Mesenchymal stem cell (in vitro differentiated cells and primary cell): Measurements from ENCODE around the gene HNRNPLL.
A peak's percentile ranks its signal among the peaks of the same experiment; 100 is the strongest.

Source experiments
- DNase-seq: peaks from one replicate; pipeline ENCODE4 v3.0.0-alpha.2; 2013
- H2AFZ ChIP-seq: one replicate; pipeline ENCODE4 v1.6.1; 2013; ENCODE audit warnings: low read depth, mild to moderate bottlenecking, control low read depth, inconsistent platforms, low read length, moderate library complexity
- H2AK5ac ChIP-seq: 2 replicates; pipeline ENCODE4 v1.6.1; 2013; ENCODE audit warnings: low read length, moderate library complexity, mild to moderate bottlenecking, inconsistent platforms; ENCODE audit not compliant: severe bottlenecking
- H2BK120ac ChIP-seq: one replicate; pipeline ENCODE4 v1.6.1; 2013; ENCODE audit warnings: low read depth, mild to moderate bottlenecking, inconsistent platforms, low read length, moderate library complexity
- H2BK12ac ChIP-seq, 2 experiments: one replicate each; pipeline ENCODE4 v1.6.1; 2013; ENCODE audit warnings: inconsistent platforms in 2 of 2, low read length in 2 of 2, mild to moderate bottlenecking in 2 of 2, moderate library complexity in 2 of 2, control low read depth in 1 of 2
- H2BK15ac ChIP-seq: one replicate; pipeline ENCODE4 v1.6.1; 2013; ENCODE audit warnings: mild to moderate bottlenecking, low read depth, inconsistent platforms; ENCODE audit not compliant: poor library complexity, severe bottlenecking
- H2BK5ac ChIP-seq: 2 replicates; pipeline ENCODE4 v1.6.1; 2013; ENCODE audit warnings: low read depth, mild to moderate bottlenecking, low read length, control low read depth, inconsistent platforms; ENCODE audit not compliant: poor library complexity, severe bottlenecking
- H3K14ac ChIP-seq, 2 experiments: one replicate each; pipeline ENCODE4 v1.6.1; 2013; ENCODE audit warnings: inconsistent platforms in 2 of 2, low read length in 2 of 2, control low read depth in 1 of 2, mild to moderate bottlenecking in 1 of 2, moderate library complexity in 1 of 2
- H3K18ac ChIP-seq, 2 experiments: one replicate each; pipeline ENCODE4 v1.6.1; 2013; ENCODE audit warnings: inconsistent platforms in 2 of 2, low read length in 2 of 2, control low read depth in 1 of 2, low read depth in 1 of 2, mild to moderate bottlenecking in 1 of 2
- H3K23ac ChIP-seq, 2 experiments: one replicate each; pipeline ENCODE4 v1.6.1; 2013; ENCODE audit warnings: inconsistent platforms in 2 of 2, low read length in 2 of 2, mild to moderate bottlenecking in 2 of 2, moderate library complexity in 2 of 2, control low read depth in 1 of 2
- H3K27ac ChIP-seq: 2 replicates; pipeline ENCODE4 v1.5.1; 2013; ENCODE audit warnings: mild to moderate bottlenecking, moderate library complexity, low read length, control low read depth, inconsistent platforms; ENCODE audit not compliant: poor library complexity, severe bottlenecking
- H3K27me3 ChIP-seq, 2 experiments: 2 replicates each; pipeline versions ENCODE4 v1.6.1 to v1.7.0; 2013; ENCODE audit warnings: low read length in 2 of 2, mild to moderate bottlenecking in 2 of 2, moderate library complexity in 2 of 2, control low read depth in 1 of 2, inconsistent platforms in 1 of 2; ENCODE audit not compliant: control insufficient read depth in 1 of 2, insufficient read depth in 1 of 2
- H3K36me3 ChIP-seq, 2 experiments: 2 replicates each; pipeline versions ENCODE4 v1.6.1 to v1.7.0; 2013; ENCODE audit warnings: low read length in 2 of 2, control low read depth in 1 of 2, inconsistent platforms in 1 of 2, low read depth in 1 of 2, mild to moderate bottlenecking in 1 of 2; ENCODE audit not compliant: insufficient read depth in 2 of 2, control insufficient read depth in 1 of 2
- H3K4ac ChIP-seq, 2 experiments: one replicate each; pipeline ENCODE4 v1.6.1; 2013; ENCODE audit warnings: inconsistent platforms in 2 of 2, low read length in 2 of 2, mild to moderate bottlenecking in 2 of 2, moderate library complexity in 2 of 2, control low read depth in 1 of 2, low read depth in 1 of 2
- H3K4me1 ChIP-seq: 2 replicates; pipeline ENCODE4 v1.6.1; 2013; ENCODE audit warnings: low read depth, low read length, control low read depth; ENCODE audit not compliant: control insufficient read depth, insufficient read depth
- H3K4me2 ChIP-seq: 2 replicates; pipeline ENCODE4 v1.6.1; 2013; ENCODE audit warnings: low read length, mild to moderate bottlenecking, inconsistent platforms; ENCODE audit not compliant: poor library complexity, severe bottlenecking
- H3K4me3 ChIP-seq, 2 experiments: 2 replicates each; pipeline versions ENCODE4 v1.5.1 to v1.7.0; 2013; ENCODE audit warnings: low read length in 2 of 2, mild to moderate bottlenecking in 2 of 2, control low read depth in 1 of 2, low read depth in 1 of 2; ENCODE audit not compliant: insufficient read depth in 1 of 2
- H3K79me1 ChIP-seq: replicated peaks from 2 replicates; pipeline ENCODE4 v1.6.1; 2013; ENCODE audit warnings: mild to moderate bottlenecking, control low read depth, low read length, inconsistent platforms; ENCODE audit not compliant: poor library complexity, severe bottlenecking
- H3K9ac ChIP-seq: 2 replicates; pipeline ENCODE4 v1.7.0; 2013; ENCODE audit warnings: mild to moderate bottlenecking, low read length, moderate library complexity
- H3K9me3 ChIP-seq: 2 replicates; pipeline ENCODE4 v1.7.0; 2013; ENCODE audit warnings: mild to moderate bottlenecking, low read length; ENCODE audit not compliant: control insufficient read depth
- H4K8ac ChIP-seq: one replicate; pipeline ENCODE4 v1.6.1; 2013; ENCODE audit warnings: inconsistent platforms, mild to moderate bottlenecking, low read length, moderate library complexity
- H4K91ac ChIP-seq: one replicate; pipeline ENCODE4 v1.6.1; 2013; ENCODE audit warnings: mild to moderate bottlenecking, low read length, inconsistent platforms
- WGBS: methylation state at CpG from one replicate; pipeline ENCODE4 v1.1.7; 2013; ENCODE audit warnings: mixed read lengths; 5-methylcytosine and 5-hydroxymethylcytosine counted together

HNRNPLL gene

GRCh38 chr2:38551171-38551570, 51.6 kb downstream of the HNRNPLL start:
- no peaks in the 10 kb centered on the region for H3K27me3 ChIP-seq
- 100% methylated on average over 1 of the region's 3 CpGs for whole genome bisulfite sequencing

GRCh38 chr2:38549851-38550250, 52.9 kb downstream of the HNRNPLL start:
- H2BK15ac ChIP-seq = no peak overlapping the region
- no peak overlapping the region for H4K8ac ChIP-seq
- no peak overlapping the region for H3K4me2 ChIP-seq
- H2AK5ac ChIP-seq = no peak overlapping the region
- peaks cover 5 to 30% of the 10 kb centered on the region in 2 experiments for H3K36me3 ChIP-seq
- no peaks in the 10 kb centered on the region for H3K9me3 ChIP-seq
- no peak overlapping the region for H2AFZ ChIP-seq
- peaks cover 2% of the 10 kb centered on the region for H3K79me1 ChIP-seq
- H3K4ac ChIP-seq = no peak overlapping the region
- H3K14ac ChIP-seq = no peak overlapping the region
- no peak overlapping the region for H4K91ac ChIP-seq
- H3K27ac ChIP-seq = no peak overlapping the region
- H2BK120ac ChIP-seq = no peak overlapping the region
- no peaks in the 10 kb centered on the region for H3K4me1 ChIP-seq
- H3K27me3 ChIP-seq = no peaks in the 10 kb centered on the region
- H2BK5ac ChIP-seq = no peak overlapping the region
- 95% methylated on average over 4 of the region's 4 CpGs for WGBS
- no peak overlapping the region for H3K9ac ChIP-seq
- H3K4me3 ChIP-seq = no peak overlapping the region
- no peak overlapping the region for H3K18ac ChIP-seq
- no peak for DNase-seq
- H2BK12ac ChIP-seq = no peak overlapping the region
- no peak overlapping the region for H3K23ac ChIP-seq

More at GRCh38 chr2:38551171-38551570, 51.6 kb downstream of the HNRNPLL start:
- Histone ChIP-seq H3K18ac (no peak overlapping the region), H3K79me1 (peaks cover 3% of the 10 kb centered on the region), H3K14ac (no peak overlapping the region), H2BK5ac (no peak overlapping the region), H3K36me3 (peaks cover 5 to 37% of the 10 kb centered on the region in 2 experiments), H2BK12ac (no peak overlapping the region), H2AFZ (no peak overlapping the region), H3K4me1 (no peaks in the 10 kb centered on the region), H3K9me3 (no peaks in the 10 kb centered on the region), H3K4me3 (no peak overlapping the region), H3K4me2 (no peak overlapping the region), H2BK15ac (no peak overlapping the region), H3K4ac (no peak overlapping the region), H4K8ac (no peak overlapping the region), H3K23ac (no peak overlapping the region), H2AK5ac (no peak overlapping the region), H3K9ac (no peak overlapping the region), H3K27ac (no peak overlapping the region), H2BK120ac (no peak overlapping the region), H4K91ac (no peak overlapping the region)
- no peak for DNase-seq

- Histone ChIP-seq H4K91ac (no peak overlapping the region), H2AFZ (no peak overlapping the region), H3K27ac (no peak overlapping the region), H3K36me3 (peaks cover 5 to 25% of the 10 kb centered on the region in 2 experiments), H3K4me3 (no peak overlapping the region), H4K8ac (no peak overlapping the region), H3K27me3 (no peaks in the 10 kb centered on the region), H3K9me3 (no peaks in the 10 kb centered on the region), H2BK5ac (no peak overlapping the region), H3K9ac (no peak overlapping the region), H2BK15ac (no peak overlapping the region), H3K79me1 (peaks cover 2% of the 10 kb centered on the region), H3K4ac (no peak overlapping the region), H2BK12ac (no peak overlapping the region), H3K14ac (no peak overlapping the region), H3K4me1 (no peaks in the 10 kb centered on the region), H2BK120ac (no peak overlapping the region), H3K4me2 (peak overlapping the region; percentile 16), H3K18ac (no peak overlapping the region), H3K23ac (no peak overlapping the region), H2AK5ac (no peak overlapping the region)
- DNase-seq = no peak
- 95% methylated on average over 4 of the region's 7 CpGs for WGBS
Observed at GRCh38 chr2:38549071-38549704, 53.5 kb downstream of the HNRNPLL start.

GRCh38 chr2:38547791-38548190, 54.9 kb downstream of the HNRNPLL start:
- no peak overlapping the region for H3K4ac ChIP-seq
- H2BK120ac ChIP-seq = no peak overlapping the region
- H2BK15ac ChIP-seq = no peak overlapping the region
- H3K23ac ChIP-seq = no peak overlapping the region
- H3K27ac ChIP-seq = no peak overlapping the region
- no peaks in the 10 kb centered on the region for H3K9me3 ChIP-seq
- H3K18ac ChIP-seq = no peak overlapping the region
- peaks cover 0 to 19% of the 10 kb centered on the region in 2 experiments for H3K36me3 ChIP-seq
- WGBS = no CpG with 5 or more reads among the region's 1 CpG
- no peaks in the 10 kb centered on the region for H3K79me1 ChIP-seq
- no peaks in the 10 kb centered on the region for H3K4me1 ChIP-seq
- no peak overlapping the region for H3K9ac ChIP-seq
- no peaks in the 10 kb centered on the region for H3K27me3 ChIP-seq
- H2AK5ac ChIP-seq = no peak overlapping the region
- H4K8ac ChIP-seq = no peak overlapping the region
- no peak overlapping the region for H4K91ac ChIP-seq
- H3K14ac ChIP-seq = no peak overlapping the region
- no peak overlapping the region for H3K4me3 ChIP-seq
- no peak overlapping the region for H2BK5ac ChIP-seq
- DNase-seq = no peak
- H2BK12ac ChIP-seq = no peak overlapping the region
- H2AFZ ChIP-seq = no peak overlapping the region
- H3K4me2 ChIP-seq = no peak overlapping the region
